ENCODE data around the gene TP73.
"Not testable (repeated sequence)": the region's sequence is repeated elsewhere in the genome, so short reads cannot be mapped to it uniquely, and the experiment has no call there.

TP73 gene

DNA sequence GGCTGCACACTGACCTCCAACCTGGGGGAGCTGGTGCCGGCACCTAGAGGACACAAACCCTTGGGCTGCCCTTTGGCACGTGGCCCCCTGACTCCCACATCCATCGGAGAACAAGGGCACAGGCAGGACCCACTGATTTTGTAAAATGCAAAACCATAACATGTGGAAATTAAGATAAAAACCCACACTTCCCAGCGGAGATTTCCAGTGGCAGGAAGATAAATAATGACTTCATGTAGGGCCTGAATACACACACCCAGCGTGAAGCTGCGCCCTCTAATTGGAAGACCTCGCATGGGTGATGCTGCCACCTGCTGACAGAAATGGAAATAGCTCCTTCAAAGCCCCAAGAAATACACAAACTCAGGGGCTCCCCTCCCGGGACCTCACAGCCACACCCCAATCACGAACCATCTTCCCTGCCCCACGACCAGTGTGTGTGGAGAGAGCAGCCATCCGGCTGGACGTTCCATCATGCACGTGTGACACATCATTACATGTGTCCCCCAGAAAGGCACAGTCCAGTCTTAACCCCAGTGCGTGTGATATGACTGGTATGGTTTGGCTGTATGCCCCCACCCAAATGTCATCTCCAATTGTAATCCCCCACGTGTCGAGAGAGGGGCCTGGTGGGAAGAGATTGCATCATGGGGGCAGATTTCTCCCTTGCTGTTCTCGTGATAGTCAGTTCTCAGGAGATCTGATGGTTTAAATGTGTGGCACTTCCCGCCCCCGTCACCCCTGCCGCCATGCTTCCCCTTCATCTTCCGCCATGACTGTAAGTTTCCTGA is 33.2 kb upstream of the TP73 start:
- DNase-seq (ENCODE audit: low read depth), result peak; percentile 45

GRCh38 chr1:3620708-3621107 is 31.6 kb upstream of the TP73 start:
- DNase-seq (ENCODE audit: low read depth), result no peak

DNA sequence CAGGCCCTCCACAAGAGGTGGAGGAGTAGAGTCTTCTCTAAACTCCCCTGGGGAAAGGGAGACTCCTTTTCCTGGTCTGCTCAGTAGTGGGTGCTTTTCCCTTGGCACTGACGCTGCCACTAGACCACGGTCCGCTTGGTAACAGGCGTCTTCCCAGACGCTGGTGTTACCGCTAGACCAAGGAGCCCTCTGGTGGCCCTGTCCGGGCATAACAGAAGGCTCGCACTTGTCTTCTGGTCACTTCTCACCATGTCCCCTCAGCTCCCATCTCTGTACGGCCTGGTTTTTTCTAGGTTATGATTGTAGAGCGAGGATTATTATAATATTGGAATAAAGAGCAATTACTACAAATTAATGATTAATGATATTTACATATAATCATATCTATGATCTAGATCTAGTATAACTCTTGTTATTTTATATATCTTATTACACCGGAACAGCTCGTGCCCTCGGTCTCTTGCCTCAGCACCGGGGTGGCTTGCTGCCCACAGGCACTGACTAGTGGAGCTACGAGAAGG is 31.1 kb upstream of the TP73 start:
- DNase-seq (ENCODE audit: low read depth), result not testable (repeated sequence)

GRCh38 chr1:3622102-3622501 is 30.2 kb upstream of the TP73 start:
- DNase-seq (ENCODE audit: low read depth), result not testable (repeated sequence)

- no peak for DNase-seq (ENCODE audit: low read depth)
These were observed 28.7 kb upstream of the TP73 start for GRCh38 chr1:3623441-3624199.

DNA sequence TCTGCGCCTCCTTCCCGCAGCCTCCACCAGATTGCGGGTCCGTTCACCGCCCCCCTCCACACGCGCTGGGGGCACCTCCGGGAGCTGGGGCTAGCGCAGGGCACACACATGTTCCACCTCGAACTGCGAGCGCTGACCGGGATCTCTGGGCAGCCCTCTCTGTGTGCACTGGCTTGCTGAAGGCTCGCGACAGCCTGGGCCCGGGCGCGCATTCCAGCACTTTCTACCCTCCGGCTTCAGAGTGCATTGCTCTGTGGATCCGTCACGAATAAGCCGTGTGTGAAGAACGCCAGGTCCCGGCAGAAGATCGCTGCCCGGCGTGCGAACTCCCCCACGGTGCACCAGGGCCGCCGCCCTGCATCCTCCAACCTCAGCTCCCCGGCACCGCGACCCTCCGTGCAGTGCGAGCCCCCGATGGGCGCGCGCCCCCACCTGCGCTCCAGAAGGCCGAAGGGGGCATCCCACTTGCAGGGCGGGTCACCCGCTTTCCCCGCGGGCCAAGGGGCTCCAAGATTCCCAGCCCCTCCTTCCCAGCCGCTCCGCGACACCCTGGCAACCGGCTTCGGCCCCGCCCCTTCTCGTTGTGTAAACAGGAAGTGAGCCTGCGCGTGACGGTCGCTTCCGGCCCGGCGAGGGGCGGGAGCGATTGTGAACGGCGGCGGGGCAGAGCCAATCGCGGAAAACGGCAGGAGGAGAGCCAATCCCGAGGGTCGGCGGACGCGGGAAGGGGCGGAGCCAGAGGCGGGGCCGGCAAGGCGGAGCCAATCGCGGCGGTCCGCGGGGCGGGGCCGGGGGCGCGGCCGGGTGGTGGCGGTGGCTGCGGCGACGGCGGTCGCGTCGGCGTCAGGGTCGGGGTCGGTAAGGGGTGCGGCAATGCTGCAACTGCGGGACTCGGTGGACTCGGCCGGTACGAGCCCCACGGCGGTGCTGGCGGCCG is 27.8 kb upstream of the TP73 start, which contains the start of gene TPRG1L:
Gene TPRG1L (plus strand): TSS at position 816 of the 937 bp plus-strand sequence. CDS start 58 bp downstream, at position 874.
- peak; percentile 69 for DNase-seq (ENCODE audit: low read depth)

DNA sequence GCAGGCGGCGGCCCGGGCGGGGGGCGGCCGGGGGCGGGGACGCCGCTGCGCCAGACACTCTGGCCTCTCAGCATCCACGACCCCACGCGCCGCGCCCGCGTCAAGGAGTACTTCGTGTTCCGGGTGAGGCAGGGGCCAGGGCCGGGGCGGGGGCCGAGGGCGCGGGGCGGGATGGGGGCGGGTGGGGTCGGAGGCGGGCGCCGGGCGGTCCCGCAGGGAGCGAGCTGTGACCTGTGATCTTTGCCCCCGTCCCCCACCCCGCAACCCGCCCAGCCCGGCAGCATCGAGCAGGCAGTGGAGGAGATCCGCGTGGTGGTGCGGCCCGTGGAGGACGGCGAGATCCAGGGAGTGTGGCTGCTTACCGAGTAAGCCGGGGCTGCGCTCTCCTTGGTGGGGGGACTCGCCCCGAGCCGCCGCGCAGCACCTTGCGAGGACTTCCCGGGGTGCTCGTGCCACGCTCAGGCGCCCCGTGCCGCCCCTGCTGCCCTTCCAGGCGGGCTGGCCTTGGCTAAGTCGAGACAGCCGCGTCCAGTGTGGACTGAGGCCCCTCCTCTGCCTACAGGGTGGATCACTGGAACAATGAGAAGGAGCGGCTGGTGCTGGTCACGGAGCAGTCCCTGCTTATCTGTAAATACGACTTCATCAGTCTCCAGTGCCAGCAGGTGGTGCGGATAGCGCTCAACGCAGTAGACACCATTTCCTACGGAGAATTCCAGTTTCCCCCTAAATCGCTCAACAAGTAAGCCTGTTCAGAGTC is 27.0 kb upstream of the TP73 start:
- no peak for DNase-seq (ENCODE audit: low read depth)

DNA sequence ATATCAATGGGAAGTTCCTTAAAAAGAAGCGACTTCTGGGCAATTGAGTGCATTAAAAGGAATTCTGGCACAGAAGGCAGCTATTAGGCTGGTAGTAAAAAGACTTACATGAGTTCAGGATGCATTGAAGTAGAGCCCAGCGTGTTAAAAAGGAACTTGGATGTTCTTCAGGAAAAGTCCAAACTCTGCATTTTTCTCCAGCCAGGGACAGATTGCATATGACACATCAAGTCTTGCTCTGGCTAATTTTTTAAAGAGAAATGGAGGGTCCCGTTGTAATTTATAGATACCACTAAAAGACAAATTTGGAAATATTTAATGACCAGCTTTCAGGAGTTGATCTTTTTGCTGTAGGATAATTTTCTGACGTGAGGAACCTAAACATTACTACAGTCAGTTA is 26.3 kb upstream of the TP73 start:
- DNase-seq (ENCODE audit: low read depth), result no peak

- no peak for DNase-seq (ENCODE audit: low read depth)
These were observed 24.6 kb upstream of the TP73 start for GRCh38 chr1:3627515-3628253.

DNA sequence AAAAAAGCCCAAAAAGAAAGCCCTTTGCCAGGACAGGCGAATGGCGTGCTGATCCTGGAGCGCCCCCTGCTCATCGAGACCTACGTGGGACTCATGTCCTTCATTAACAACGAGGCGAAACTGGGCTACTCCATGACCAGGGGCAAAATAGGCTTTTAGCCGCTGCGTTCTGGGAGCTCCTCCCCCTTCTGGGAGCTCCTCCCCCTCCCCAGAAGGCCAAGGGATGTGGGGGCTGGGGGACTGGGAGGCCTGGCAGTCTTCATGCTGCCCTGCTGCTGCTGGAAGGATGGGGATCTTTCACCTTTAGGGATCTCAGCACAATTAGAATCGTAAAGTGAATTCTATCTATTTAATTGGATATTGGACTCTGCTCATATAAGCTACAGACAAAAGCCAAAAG is 23.9 kb upstream of the TP73 start:
- no peak for DNase-seq (ENCODE audit: low read depth)

DNA sequence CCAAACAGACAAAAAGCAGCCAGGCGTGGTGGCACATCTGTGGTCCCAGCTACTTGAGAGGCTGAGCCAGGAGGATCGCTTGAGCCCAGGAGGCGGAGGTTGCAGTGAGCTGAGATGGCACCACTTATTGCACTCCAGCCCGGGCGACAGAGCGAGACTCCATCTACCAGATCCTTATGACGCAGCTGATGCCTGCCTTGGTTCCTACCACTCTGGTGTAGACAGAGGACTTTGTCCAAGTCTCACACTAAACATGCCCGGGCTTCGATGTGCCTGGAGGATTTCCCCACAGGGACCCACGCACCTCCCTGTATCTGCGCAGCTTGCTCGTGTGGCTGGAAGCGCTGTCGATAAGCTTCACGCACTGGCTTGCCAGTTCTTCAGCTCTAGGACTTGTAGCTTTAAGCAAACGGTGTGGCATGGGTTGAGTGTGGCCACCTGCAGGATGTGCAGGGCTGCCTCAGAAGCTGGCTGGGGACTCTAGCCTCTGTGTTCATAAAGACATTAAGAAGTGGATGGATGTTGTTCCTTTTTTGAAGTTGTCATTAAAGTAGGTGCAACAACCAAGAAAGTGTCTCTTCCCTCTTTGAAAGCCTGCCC is 22.7 kb upstream of the TP73 start:
- no peak for DNase-seq (ENCODE audit: low read depth)

DNA sequence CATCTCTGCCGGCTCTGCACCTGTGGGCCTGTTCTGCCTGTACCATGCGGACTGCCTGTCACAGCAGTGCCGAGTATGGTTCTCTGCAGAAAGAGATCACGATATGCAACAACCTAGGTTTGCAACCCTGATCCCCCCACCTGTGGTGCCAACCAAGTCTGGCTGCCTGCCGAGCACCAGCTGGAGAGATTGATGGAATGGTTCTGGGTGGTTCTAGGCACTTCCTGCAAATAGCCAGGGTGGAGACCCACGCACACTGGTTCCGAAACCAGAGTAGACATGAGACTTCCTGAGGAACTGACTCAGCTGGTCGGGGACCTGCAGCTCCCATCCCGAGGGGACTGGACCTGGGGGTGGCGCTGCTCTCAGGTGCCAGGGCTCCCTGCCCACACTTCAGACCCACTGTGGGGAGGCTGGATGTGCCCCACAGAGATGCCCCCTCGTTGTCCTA is 22.1 kb upstream of the TP73 start:
- DNase-seq (ENCODE audit: low read depth), result no peak

DNA sequence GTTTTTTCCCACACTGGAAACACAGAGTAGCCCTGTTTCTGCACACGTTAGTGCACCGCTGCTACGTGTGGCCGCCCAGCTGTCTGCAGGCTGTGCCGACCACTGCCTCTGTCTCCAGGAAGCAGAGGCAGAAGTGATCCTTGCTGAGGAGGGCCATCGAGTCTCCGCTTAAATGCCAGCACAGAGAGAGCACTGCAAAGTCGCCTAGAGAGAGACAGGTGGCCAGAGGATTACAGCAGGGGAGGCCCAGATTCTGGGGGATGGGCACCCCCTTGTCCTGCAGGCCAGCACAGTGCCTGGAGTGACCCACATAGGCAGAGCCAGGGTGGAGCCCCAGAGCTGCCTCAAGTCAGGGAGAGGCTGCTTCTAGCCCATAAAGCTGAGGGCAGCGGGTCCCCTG is 21.4 kb upstream of the TP73 start:
- no peak for DNase-seq (ENCODE audit: low read depth)

DNA sequence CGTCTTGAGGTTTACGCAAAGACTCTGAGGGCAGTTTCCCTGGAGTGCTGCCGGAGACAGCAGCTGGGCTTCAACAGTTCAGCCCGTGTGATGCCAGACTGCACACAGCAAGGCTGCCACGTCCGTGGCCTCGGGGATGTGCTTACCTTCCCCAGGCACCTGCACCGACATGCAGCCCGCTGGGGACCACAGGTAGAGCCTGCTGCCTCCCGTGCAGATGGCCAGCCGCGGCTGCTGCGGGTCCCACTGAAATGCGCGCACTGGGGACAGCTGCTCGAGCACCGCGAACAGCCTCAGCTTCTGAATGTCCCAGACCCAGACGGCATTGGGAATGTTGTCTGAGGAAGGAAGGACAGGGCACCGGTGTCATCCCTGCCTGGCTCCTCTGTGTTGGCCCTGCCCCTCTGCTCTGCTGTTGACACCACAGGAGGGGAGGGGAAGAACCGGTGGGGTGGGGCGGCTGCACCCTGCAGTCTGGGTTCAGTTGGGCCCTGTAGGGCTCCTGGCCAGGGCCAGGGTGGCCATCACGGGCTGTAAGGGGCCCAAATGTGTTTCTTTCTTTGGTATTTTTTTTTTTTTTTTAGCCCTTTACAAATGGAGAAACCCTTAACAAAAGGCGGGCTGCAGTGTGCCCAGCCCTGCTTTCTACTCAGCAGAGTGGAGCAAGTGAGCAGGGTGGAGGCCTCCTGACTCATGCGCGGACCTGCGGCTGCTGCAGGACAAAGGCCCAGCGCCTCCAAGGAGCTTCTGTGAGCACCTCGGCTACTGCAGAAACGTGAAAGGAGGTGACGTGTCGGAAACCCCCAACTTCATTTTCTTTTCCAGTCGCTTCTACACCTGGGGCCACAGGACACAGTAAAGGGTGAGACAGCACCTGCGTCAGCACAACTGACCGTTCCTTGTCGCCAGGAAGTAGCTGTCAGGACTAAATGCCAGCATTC is 20.7 kb upstream of the TP73 start:
- no peak for DNase-seq (ENCODE audit: low read depth)

DNA sequence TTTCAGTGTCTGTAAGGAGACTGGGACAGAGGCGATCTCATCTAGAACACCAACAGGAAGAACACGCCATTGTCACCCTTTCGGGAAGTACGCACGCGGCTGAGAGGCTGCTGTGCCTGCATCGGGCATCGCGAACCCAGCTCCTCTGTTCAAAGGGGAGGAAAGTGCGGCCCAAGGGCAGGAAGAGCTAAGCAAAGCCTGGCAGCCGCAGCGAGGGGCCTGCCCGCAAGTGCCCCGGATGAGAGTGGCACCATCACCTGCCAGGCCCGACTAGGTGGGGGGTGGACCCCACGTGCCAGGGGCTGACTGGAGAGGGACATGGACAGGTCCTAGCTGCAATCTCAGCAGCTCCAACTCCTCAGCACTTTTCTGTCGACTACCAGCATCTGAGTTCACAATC is 20.0 kb upstream of the TP73 start:
- DNase-seq (ENCODE audit: low read depth), result no peak

- no peak for DNase-seq (ENCODE audit: low read depth)
These were observed 19.5 kb upstream of the TP73 start for GRCh38 chr1:3632716-3633343.

- DNase-seq (ENCODE audit: low read depth), result no peak
These were observed 18.8 kb upstream of the TP73 start for GRCh38 chr1:3633344-3634058.

Measured in HS-5 (cell line).